Glomerular endothelial cell (primary cell): ENCODE data around the gene C2CD3. TPM values are rescaled to one million over a fixed set of nuclear protein-coding genes. Genes with fewer than 3 reads are reported as not detected.
"Not testable (repeated sequence)": the region's sequence is repeated elsewhere in the genome, so short reads cannot be mapped to it uniquely, and the experiment has no call there.

ENCODE experiments used
- DNase-seq: peaks from one replicate; pipeline ENCODE4 v3.0.0-alpha.2; 2011; ENCODE audit warnings: low read depth, low spot score; ENCODE audit errors: extremely low read depth
- total RNA-seq: library from RNA; depleted of rRNA; stranded (reverse); fragments of >200 nt; gene quantifications from 2 replicates; pipeline ENCODE4 v1.2.3, GENCODE V29; 2015

C2CD3 gene
- total RNA-seq, 1 donor from 2014 or later = 20.4 TPM

DNA sequence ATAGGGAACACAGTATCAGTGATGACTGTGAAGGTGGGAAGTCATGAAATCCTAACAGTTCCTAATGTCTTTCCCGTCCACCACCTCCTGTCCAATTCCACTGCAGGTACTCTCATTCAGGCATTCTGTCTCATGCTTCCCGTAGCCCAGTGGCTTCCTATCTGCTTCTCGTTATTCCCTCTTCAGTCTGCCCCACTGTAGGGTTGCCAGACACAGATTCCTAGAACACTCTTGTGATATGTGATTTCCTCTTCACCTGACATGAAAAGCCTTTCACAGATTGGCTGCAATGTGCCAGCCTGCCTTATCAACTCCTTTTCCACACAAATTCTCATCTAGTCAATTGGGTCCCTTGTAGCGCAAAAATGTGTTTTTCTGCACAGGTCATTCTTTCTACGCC is 49.0 kb downstream of the C2CD3 start:
- no peak for DNase-seq

- DNase-seq = not testable (repeated sequence)
Measured at GRCh38 chr11:74120260-74121035, 50.4 kb downstream of the C2CD3 start.

DNA sequence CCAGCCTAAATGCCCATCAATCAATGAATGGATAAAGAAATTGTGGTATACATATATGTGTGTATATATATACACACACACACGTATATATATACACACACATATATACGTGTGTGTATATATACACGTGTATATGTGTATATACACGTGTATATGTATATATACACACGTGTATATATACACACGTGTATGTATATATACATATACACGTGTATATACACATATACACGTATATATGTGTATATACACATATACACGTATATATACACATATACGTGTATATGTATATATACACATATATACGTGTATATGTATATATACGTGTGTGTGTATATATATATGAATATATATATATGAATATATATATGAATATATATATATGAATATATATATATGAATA is 54.1 kb downstream of the C2CD3 start:
- no peak for DNase-seq

DNA sequence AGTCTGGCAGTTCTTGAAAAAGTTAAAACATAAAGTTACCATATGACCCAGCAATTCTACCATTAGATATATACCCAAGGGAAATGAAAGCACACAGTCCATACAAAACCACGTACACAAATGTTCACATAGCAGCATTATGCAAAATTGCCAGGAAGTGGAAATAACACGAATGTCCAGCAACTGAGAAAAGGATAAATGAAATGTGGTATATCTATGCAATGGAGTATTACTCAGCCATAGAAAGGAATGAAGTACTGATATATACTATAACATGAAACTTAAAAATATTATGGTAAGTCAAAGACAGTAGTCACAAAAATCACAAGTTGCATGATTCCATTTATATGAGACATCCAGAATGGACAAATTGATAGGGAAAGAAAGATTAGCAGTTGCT is 57.9 kb downstream of the C2CD3 start:
- no peak for DNase-seq

DNA sequence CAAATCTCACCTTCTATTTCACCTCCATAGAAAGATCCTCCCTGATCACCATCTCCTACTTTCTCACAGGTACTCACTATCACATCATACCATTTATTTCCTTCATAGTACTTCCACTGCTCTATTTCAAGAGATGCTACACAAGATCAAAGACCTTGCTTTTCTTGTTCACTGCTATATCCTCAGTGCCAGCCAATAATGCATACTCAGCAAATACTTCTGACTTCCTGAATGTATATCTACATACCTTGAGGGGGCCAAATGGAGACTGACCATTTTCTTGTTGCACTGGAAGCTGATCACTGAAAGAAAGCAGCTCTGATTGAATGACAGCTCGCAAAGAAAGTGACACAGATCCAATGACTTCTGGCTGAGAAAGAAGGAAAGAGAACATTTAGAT is 64.7 kb downstream of the C2CD3 start:
- no peak for DNase-seq

DNA sequence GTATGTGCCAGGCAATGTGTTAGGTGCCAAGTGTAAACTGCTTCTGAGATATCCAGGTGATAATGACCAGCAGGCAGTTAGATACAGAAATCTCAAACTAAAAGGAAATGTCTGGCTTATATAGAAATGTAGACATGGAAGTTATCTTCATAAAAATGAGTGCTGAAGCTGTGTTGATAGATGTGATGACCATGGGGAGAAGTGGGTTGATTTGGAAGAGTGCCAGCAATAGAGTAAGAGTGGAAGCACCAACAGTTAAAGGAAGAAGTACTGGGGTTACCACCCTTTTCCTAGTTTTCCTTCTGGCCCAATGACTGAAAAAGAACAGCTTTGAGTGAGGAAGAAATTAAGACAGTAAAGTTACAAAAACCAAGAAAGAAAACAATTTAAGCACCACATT is 68.5 kb downstream of the C2CD3 start:
- no peak for DNase-seq

DNA sequence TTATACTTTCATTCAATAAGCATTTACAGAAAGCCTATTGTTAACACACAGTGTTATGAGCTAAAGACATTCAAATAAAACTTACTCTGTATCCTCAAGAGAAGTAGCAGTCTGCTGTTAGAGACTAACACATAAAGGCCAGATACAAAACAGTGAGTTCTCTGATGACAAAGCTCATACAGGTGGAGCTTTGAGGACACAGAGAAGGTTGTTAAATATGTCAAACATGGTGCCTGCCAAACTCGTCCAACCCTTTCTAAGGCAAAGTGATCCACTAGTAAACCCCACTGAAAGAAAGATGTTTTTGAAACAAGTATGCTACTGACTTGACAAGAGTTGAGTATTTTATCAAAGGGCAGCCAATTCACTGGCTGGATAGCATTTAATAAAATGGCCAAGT is 70.1 kb downstream of the C2CD3 start:
- no peak for DNase-seq

DNA sequence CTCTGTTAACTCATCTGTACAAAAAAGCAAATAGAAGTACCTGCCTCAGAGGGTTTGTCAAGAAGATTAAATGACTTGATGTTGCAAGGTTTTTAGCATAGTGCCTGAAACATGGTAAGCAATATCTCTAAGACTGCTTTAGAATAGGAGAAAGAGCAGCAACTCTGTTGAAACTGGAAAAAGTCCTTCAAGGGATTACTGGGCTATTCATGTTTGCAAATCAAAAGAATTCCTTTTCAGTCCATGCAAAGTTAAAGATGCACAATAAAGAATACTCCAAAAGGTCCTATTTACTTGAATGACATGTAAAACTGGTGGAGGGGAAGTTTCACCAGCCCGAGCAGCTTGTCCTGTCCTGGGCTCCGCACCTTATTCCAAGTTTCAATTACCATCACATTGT is 70.6 kb downstream of the C2CD3 start:
- no peak for DNase-seq

DNA sequence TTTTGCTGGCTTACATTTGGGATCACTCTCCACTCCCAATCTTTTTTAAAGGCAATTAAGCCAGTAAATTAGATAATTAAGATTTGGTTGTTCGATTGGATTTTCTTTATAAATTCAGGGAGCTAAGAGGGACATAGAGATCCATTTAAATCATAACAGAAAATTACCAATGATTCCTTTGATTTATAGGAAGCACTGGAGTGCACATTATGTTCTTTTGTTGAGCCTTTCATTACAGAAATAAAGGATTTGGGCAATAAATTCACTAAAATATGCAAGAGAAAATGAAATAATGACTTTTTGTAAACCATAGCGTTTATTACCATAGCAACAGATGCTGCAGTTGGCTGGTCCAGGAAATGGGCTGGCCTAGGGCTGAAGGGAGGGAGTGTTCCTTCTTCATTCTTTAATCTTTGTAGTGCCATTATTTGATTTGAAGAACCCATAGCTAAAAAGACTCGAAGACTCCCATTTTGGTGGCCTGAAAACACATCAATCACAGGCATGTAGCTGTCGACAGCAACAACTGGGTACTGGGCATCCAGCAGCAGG is 73.0 kb downstream of the C2CD3 start:
- DNase-seq = no peak

DNA sequence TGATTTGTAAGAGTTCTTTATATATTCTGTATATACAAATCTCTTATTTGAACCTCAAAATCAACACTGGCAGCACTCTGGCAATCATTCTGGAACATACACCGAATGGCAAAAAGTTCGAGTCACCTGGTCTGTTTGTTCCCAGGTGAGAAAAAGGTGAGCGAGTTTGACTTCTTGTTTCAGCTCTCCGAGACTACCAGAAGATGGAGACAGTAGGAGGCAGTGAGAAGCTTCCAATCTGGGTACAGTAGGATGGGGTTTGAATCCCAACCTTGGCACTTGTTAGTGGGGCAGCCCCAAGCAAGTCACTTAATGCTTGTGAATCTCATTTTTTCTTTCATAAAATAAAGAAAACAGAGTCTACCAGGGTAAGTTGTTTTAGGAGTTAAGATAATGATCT is 76.4 kb downstream of the C2CD3 start:
- no peak for DNase-seq

GRCh38 chr11:74092425-74092824 is 78.4 kb downstream of the C2CD3 start:
- DNase-seq = no peak

DNA sequence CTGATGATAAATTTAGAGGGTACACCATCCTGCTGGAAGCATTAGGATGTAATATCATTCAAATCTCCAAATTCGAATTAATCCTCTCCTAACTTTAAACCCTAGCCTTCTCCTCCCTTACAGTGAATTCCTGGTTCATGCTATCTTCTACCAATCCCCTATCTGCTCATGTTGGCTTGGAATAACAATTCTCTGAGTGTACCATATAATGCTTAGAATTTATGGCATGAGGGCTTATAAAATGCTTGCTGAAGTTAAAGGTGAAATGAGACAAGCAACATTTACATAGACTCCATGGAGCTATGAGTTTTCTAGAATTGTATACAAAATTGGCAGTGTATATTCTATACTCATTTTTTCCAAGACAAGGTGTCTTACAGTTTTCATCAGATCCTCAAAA is 79.3 kb downstream of the C2CD3 start:
- no peak for DNase-seq

DNA sequence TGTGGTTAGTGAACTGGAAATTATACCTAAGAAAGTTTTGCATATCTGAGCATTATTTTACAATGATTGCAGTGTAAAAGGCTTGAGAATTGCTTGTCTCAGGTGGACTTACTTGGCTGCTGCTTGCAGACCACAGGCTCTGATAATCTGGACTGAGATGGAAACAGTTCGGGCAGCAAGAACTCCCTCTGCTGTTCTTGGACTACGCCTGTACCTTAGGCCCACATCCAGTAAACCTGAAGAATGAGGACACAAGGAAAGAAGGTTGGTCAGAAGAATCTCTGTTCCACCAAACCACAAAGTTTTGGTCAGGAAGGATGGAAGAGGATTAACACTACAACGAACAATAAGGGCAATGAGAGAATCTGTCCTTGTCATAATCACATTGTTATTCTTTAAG is 80.1 kb downstream of the C2CD3 start:
- no peak for DNase-seq

DNA sequence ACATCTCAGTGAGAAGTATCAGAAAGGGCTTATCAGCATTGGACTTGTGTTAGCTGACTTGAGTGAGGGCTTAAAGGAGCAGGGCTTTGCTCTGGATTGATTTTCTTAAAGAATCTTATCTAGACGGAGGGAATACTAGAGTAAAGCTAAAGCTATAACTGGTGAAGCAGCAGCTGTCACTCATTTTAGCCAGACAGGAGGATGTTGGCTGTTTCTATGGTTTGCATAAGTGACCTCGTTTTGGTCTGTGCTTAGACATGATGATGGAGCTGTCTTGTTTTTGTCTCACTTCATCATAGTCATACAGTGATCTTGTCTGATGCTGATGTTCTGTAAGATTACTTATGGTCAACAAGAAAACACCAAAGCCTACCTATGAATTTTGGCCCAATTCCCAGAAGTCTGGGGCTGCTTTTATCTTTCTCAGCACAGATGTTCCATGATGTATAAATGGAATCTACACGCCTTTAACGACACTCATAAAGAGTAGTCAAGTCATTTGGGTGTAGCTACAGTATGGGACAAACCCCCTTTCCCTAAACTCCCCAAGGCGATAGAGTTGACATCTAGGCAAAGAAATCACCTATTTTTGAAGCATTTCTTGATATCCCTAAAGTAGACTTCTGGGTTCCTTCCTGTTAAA is 84.4 kb downstream of the C2CD3 start:
- no peak for DNase-seq

DNA sequence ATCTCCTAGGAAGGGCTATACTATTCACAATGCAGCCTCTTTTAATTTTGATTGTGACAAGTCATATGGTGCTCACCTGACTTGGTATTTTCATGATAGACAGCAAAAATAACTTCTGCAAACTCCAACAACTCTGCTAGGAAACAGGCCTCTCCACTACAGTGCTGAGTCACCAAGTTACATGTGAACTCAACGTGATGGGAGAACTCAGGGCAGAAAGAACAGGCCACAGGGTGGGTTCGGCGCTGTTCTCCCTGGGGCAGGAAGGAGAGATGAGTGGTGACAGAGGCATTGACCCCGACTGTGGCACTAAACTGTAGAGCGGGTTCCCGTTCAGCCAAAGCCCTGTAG is 85.3 kb downstream of the C2CD3 start:
- no peak for DNase-seq

DNA sequence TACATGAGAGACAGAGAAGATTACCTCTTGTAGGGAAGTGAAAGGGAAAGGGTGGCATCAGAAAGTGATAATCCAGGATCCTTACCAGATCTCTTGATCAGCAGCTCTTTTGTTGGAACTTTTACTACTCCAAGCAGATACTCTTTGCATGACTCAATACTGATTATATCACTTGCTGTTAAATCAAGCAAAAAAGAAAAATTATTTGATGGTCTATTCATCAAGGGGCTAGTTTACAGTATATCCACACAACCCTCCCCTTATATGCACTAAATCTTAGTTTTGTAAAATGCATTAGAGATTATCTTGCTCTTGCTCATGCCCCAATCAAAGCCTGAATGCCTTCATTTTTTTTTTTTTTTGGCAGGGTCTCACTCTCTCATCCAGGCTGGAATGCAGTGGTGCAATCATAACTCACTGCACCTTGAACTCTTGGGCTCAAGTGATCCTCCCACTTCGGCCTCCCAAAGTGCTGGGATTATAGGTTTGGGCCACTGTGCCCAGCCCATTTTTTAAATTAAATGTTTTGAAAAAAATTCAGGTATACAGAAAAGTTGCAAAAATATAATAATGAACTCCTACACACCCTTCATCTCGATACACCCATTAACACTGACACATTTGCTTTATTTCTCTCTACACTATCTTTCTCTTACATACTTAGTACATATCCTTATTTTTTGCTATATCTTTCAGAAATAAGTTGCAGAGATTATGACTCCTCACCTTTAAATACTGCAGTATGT is 85.8 kb downstream of the C2CD3 start:
- no peak for DNase-seq

- not testable (repeated sequence) for DNase-seq
Measured at GRCh38 chr11:74083927-74084326, 86.9 kb downstream of the C2CD3 start.

- DNase-seq = no peak
Measured at GRCh38 chr11:74081428-74081827, 89.4 kb downstream of the C2CD3 start.

DNA sequence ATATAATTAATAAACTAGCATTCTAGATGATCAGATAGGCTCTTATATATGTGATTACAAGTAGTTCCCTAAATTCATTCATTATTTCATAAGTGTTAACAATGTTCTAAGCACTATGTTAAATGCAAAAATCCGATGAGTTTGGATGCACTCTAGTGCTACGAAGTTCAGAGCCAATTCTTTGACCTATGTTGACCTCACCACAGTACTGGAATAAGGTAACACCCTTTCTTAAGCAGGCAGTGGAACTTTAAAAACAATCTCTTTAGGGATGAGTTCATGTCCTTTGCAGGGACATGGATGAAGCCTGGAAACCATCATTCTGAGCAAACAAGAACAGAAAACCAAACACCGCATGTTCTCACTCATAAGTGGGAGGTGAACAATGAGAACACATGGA is 93.6 kb downstream of the C2CD3 start:
- no peak for DNase-seq

DNA sequence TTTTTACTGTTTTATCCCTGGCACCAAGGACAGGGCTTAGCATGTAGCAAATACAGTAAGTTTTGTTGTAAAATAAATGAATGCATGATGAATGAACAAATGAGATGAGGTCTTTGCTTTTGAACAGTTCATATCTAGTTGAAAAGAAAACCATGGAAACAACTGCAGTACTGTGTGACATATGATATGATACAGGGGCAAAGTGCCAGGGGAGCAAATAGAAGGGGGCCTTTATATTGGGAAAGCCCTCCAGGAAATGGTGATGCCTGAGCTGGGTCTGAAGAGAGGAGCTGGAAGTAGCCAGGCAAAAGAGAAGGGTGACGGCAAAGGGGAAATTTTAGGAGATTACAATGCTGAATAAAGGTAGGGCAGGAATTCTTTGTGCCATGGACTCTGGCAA is 98.1 kb downstream of the C2CD3 start:
- no peak for DNase-seq

- DNase-seq = no peak
Measured at GRCh38 chr11:74072286-74072685, 98.5 kb downstream of the C2CD3 start.
